Endothelial cell of umbilical vein (primary cell): ENCODE results near the gene STK39. TPM values are rescaled to one million over a fixed set of nuclear protein-coding genes. Genes with fewer than 3 reads are reported as not detected.

Experiments used
- BruUV-seq: library from RNA; stranded (reverse); fragments of 400-500 nt; replicated peaks from 2 replicates; lab custom pipeline; 2021; lab: Mats Ljungman, UMichigan
- CTCF ChIA-PET: fragments of 300-600, 350-600 bp; sonication (Branson Sonifier 250); formaldehyde crosslinking; loops from one replicate; lab custom pipeline; 2021; ENCODE audit warnings: antibody characterized with exemption, inconsistent platforms; lab: Charles Lee
- POLR2A ChIA-PET: fragments of 300-600, 350-600 bp; sonication (Branson Sonifier 250); formaldehyde crosslinking; loops from one replicate; lab custom pipeline; 2021; ENCODE audit warnings: antibody characterized with exemption, inconsistent platforms; lab: Charles Lee
- DNase-seq: peaks from one replicate; pipeline ENCODE4 v3.0.0-alpha.2; 2011; ENCODE audit warnings: low read depth, low spot score
- FAIRE-seq: peaks from 2 replicates; lab custom pipeline; 2011; peaks lifted over from hg19 to GRCh38; lab: Jason Lieb, UNC
- H2AFZ ChIP-seq: 2 replicates; pipeline ENCODE4 v1.6.0; 2012; ENCODE audit warnings: low read depth, low read length, control low read depth, inconsistent platforms
- H3K27ac ChIP-seq: 2 replicates; pipeline ENCODE4 v1.5.1; 2011; ENCODE audit warnings: low read depth, mild to moderate bottlenecking, control low read depth, low read length, moderate library complexity; ENCODE audit not compliant: insufficient read depth
- H3K27me3 ChIP-seq, 2 experiments: 2 replicates each; pipeline versions ENCODE4 v1.6.0 to v1.6.1; 2011; ENCODE audit warnings: low read length in 2 of 2, mixed read lengths in 1 of 2; ENCODE audit not compliant: control insufficient read depth in 2 of 2, insufficient read depth in 2 of 2
- H3K36me3 ChIP-seq, 2 experiments: 2 replicates in 1 of 2; 3 replicates in 1 of 2; pipeline ENCODE4 v1.5.1; 2011; ENCODE audit warnings: low read length in 2 of 2, mild to moderate bottlenecking in 1 of 2, moderate library complexity in 1 of 2; ENCODE audit not compliant: control insufficient read depth in 2 of 2, insufficient read depth in 2 of 2; ENCODE audit errors: extremely low read depth in 1 of 2
- H3K4me1 ChIP-seq: 3 replicates; pipeline ENCODE4 v1.5.1; 2011; ENCODE audit warnings: mild to moderate bottlenecking, low read length; ENCODE audit not compliant: control insufficient read depth, insufficient read depth; ENCODE audit errors: extremely low read depth
- H3K4me2 ChIP-seq: 2 replicates; pipeline ENCODE4 v1.6.1; 2011; ENCODE audit warnings: low read length, control low read depth, mixed read lengths; ENCODE audit not compliant: insufficient read depth
- H3K4me3 ChIP-seq, 3 experiments: fragments of 200-600 bp in 1 of 3; sonication (generic), shearing (Covaris generic) in 1 of 3; replicated peaks in 1 of 3; 2 replicates each; pipeline ENCODE4 v1.5.1; 2011 to 2016; ENCODE audit warnings: control low read depth in 3 of 3, low read length in 3 of 3, mild to moderate bottlenecking in 2 of 3, inconsistent platforms in 1 of 3, low read depth in 1 of 3, moderate library complexity in 1 of 3; ENCODE audit not compliant: insufficient read depth in 1 of 3
- H3K79me2 ChIP-seq: 2 replicates; pipeline ENCODE4 v1.6.0; 2012; ENCODE audit warnings: low read length, inconsistent platforms; ENCODE audit not compliant: control insufficient read depth, insufficient read depth
- H3K9ac ChIP-seq: replicated peaks from 2 replicates; pipeline ENCODE3; 2011; ENCODE audit warnings: low read length, control low read depth; ENCODE audit not compliant: insufficient read depth; ENCODE audit errors: extremely low read depth
- H3K9me1 ChIP-seq: replicated peaks from 3 replicates; pipeline ENCODE4 v1.6.0; 2011; ENCODE audit warnings: mild to moderate bottlenecking, low read length; ENCODE audit not compliant: control insufficient read depth, insufficient read depth; ENCODE audit errors: extremely low read depth
- H3K9me3 ChIP-seq: replicated peaks from 2 replicates; pipeline ENCODE4 v1.5.1; 2012; ENCODE audit warnings: low read length, inconsistent platforms; ENCODE audit not compliant: control insufficient read depth, insufficient read depth
- H4K20me1 ChIP-seq: replicated peaks from 2 replicates; pipeline ENCODE3; 2011; ENCODE audit warnings: mild to moderate bottlenecking, low read length; ENCODE audit not compliant: control insufficient read depth, insufficient read depth; ENCODE audit errors: extremely low read depth
- EZH2 ChIP-seq: IDR thresholded peaks from 2 replicates; pipeline ENCODE4 v1.6.1; 2012; ENCODE audit warnings: borderline replicate concordance, low read depth, mild to moderate bottlenecking, moderate library complexity, low read length, inconsistent platforms; ENCODE audit not compliant: severe bottlenecking
- FOS ChIP-seq: IDR thresholded peaks from 2 replicates; pipeline ENCODE4 v1.6.1; 2011; ENCODE audit warnings: mild to moderate bottlenecking, low read length, moderate library complexity, borderline replicate concordance; ENCODE audit not compliant: insufficient read depth
- dilution Hi-C: fragments of 300-500 bp; cut with MboI; formaldehyde crosslinking; loops from one replicate; pipeline ENCODE4 v1.15.0; 2019; ENCODE audit warnings: low sequenced_read_pairs; ENCODE audit not compliant: extremely low pct_ligation_motif_present
- intact Hi-C: fragments of 100-400 bp; cut with micrococcal nuclease; formaldehyde crosslinking; loops from one replicate; pipeline ENCODE4 v1.10.0; 2022
- polyA plus RNA-seq, 4 experiments: library from polyadenylated mRNA; depleted of rRNA in 3 of 4; stranded (reverse) in 3 of 4; unstranded in 1 of 4; fragments of >200 nt; gene quantifications; 2 replicates each; pipeline versions ENCODE4 v1.2.1 to v1.2.3, GENCODE V29; 2011 to 2012; ENCODE audit warnings: missing spikeins in 1 of 4
- small RNA-seq: library from RNA; depleted of rRNA; stranded (forward); fragments of <200 nt; gene quantifications from one replicate; pipeline ENCODE3, GENCODE V24; 2012; ENCODE audit warnings: low replicate concordance, low read depth; ENCODE audit not compliant: insufficient read depth, insufficient read length
- total RNA-seq: library from RNA; stranded (reverse); gene quantifications from 2 replicates; pipeline ENCODE4 v1.2.3, GENCODE V29; 2021

The STK39 gene
- total and polyA plus RNA-seq, 2 donors (not counting 3 experiments of a cell fraction or from before 2014, with no cell fraction given): 4.6 to 13.1 TPM

- Histone ChIP-seq H3K4me2 (no peak overlapping the region), H3K9me3 (no peaks in the 10 kb centered on the region), H3K27me3 (no peaks in the 10 kb centered on the region), H3K79me2 (no peaks in the 10 kb centered on the region), H2AFZ (no peak overlapping the region), H3K4me1 (no peaks in the 10 kb centered on the region), H3K9me1 (no peaks in the 10 kb centered on the region), H4K20me1 (no peaks in the 10 kb centered on the region), H3K4me3 (no peak overlapping the region), H3K36me3 (no peaks in the 10 kb centered on the region), H3K9ac (no peak overlapping the region), H3K27ac (no peak overlapping the region)
- POLR2A ChIA-PET: no interaction called here
- CTCF ChIA-PET: no interaction called here
- no TSS peak for BruUV-seq
- DNase-seq (no peak), FAIRE-seq (no peak)
- no peak for TF ChIP-seq FOS
- TF ChIP-seq EZH2: no peak
- intact Hi-C loops (no loop called here), dilution Hi-C loops (no loop called here)
Observed at GRCh38 chr2:167905668-167906067, 341.7 kb downstream of the STK39 start.

Small RNA genes lying within 50 kb of the gene (small RNA-seq; reads per million reads assigned to genes)
- gene AC067940.1: 23.6 reads per million, percentile 82 among the genes with 10 or more reads in this experiment

Other genes starting within 250 kb of the STK39 start
- 11.2 and 11.7 TPM in 2 replicates for gene CERS6, start 208.7 kb upstream of the STK39 start, total RNA-seq
- gene CERS6, start 208.7 kb upstream of the STK39 start, polyA plus RNA-seq: 1.9 and 2.7 TPM in 2 replicates